ENCODE results near the gene OCRL.

DNA sequence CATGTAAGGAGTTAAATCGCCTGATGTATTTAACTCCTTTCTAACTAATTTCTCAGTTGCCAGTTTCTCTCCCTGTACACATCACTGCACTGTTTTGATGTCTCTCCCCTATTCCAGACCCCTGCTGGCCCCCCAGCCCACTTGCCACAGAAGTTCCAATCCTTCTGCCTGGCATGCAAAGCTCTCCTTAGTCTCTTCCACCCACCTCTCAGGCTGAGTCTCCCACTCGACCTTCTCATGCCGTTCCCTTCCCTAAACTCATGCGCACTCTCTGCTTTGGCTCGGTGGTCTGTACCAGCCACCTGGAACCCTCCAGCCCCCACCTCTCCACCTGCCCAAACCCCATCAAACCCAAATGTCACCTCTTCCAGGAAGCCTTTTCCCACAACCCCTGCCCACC, 57.8 kb downstream of the OCRL start:
- TF ChIP-seq YY1 (IDR thresholded peaks at IDR 0.05; ENCODE audit: low read depth) (no peak), TCF12 (IDR thresholded peaks at IDR 0.05; ENCODE audit: low read depth) (no peak), TAF1 (IDR thresholded peaks at IDR 0.05; ENCODE audit: low read depth) (no peak)
